HEK293 (cell line): ENCODE results near the gene BCL11B.

Experiments
- CTCF ChIA-PET: fragments of 350-600 bp; formaldehyde crosslinking; extraction: SDS; loops from one replicate; lab custom pipeline; 2021; ENCODE audit warnings: antibody characterized with exemption; lab: Yijun Ruan, JAX
- POLR2A ChIA-PET: fragments of 300-600 bp; formaldehyde crosslinking; extraction: SDS; loops from one replicate; lab custom pipeline; 2020; ENCODE audit warnings: antibody characterized with exemption, inconsistent platforms; lab: Yijun Ruan, JAX
- H3K27ac ChIP-seq: fragments of 200-500 bp; sonication (Bioruptor generic); 2 replicates; pipeline ENCODE4 v1.5.1; 2014; ENCODE audit warnings: low read depth, low read length, control low read depth, inconsistent platforms; ENCODE audit errors: extremely low read depth
- H3K36me3 ChIP-seq, 2 experiments: fragments of 200-500 bp in 1 of 2; sonication (Bioruptor generic) in 1 of 2; 1 replicate in 1 of 2; 2 replicates in 1 of 2; pipeline ENCODE4 v1.5.1; 2014 to 2017; ENCODE audit warnings: inconsistent platforms in 2 of 2, low read length in 2 of 2; ENCODE audit not compliant: control insufficient read depth in 2 of 2, insufficient read depth in 1 of 2
- H3K4me1 ChIP-seq: fragments of 200-500 bp; sonication (Bioruptor generic); 2 replicates; pipeline ENCODE4 v1.5.1; 2014; ENCODE audit warnings: mild to moderate bottlenecking, low read length, inconsistent platforms; ENCODE audit not compliant: control insufficient read depth, insufficient read depth
- H3K4me3 ChIP-seq: 2 replicates; pipeline ENCODE4 v1.5.1; 2011; ENCODE audit warnings: low read depth, mild to moderate bottlenecking, control low read depth, low read length, moderate library complexity
- H3K9me3 ChIP-seq: fragments of 200-500 bp; sonication (Bioruptor generic); 2 replicates; pipeline ENCODE4 v1.5.1; 2014; ENCODE audit warnings: low read depth, low read length, inconsistent platforms; ENCODE audit not compliant: control insufficient read depth, insufficient read depth
- FEZF1 ChIP-seq: fragments of 450-650 bp; formaldehyde crosslinking; IDR thresholded peaks from 2 replicates; pipeline ENCODE4 v1.5.1; 2016; ENCODE audit warnings: missing biosample characterization, missing genetic modification characterization
- MYNN ChIP-seq: fragments of 450-650 bp; formaldehyde crosslinking; IDR thresholded peaks from 2 replicates; pipeline ENCODE4 v1.5.1; 2016; ENCODE audit warnings: missing biosample characterization, missing genetic modification characterization, borderline replicate concordance
- MZF1 ChIP-seq: fragments of 450-650 bp; formaldehyde crosslinking; IDR thresholded peaks from 2 replicates; pipeline ENCODE4 v1.5.1; 2017; ENCODE audit warnings: missing biosample characterization, missing genetic modification characterization, borderline replicate concordance
- SCRT1 ChIP-seq: fragments of 450-650 bp; formaldehyde crosslinking; IDR thresholded peaks from 2 replicates; pipeline ENCODE4 v1.5.1; 2016; ENCODE audit warnings: missing biosample characterization, missing genetic modification characterization, borderline replicate concordance
- SCRT2 ChIP-seq: fragments of 450-650 bp; formaldehyde crosslinking; IDR thresholded peaks from 2 replicates; pipeline ENCODE4 v1.5.1; 2016; ENCODE audit warnings: missing biosample characterization, missing genetic modification characterization
- SP3 ChIP-seq: fragments of 450-650 bp; formaldehyde crosslinking; IDR thresholded peaks from 2 replicates; pipeline ENCODE4 v1.5.1; 2016; ENCODE audit warnings: missing biosample characterization, missing genetic modification characterization
- TCF7L2 ChIP-seq: IDR thresholded peaks from 2 replicates; pipeline ENCODE4 v1.6.1; 2011; ENCODE audit warnings: low read depth, mild to moderate bottlenecking, inconsistent platforms, low read length, moderate library complexity, borderline replicate concordance
- ZBTB48 ChIP-seq: fragments of 450-650 bp; formaldehyde crosslinking; IDR thresholded peaks from 2 replicates; pipeline ENCODE4 v1.5.1; 2016; ENCODE audit warnings: missing biosample characterization, missing genetic modification characterization
- ZEB2 ChIP-seq: fragments of 450-650 bp; formaldehyde crosslinking; IDR thresholded peaks from 2 replicates; pipeline ENCODE4 v1.5.1; 2016; ENCODE audit warnings: missing biosample characterization, missing genetic modification characterization
- ZNF121 ChIP-seq: fragments of 450-650 bp; formaldehyde crosslinking; IDR thresholded peaks from 2 replicates; pipeline ENCODE4 v1.5.1; 2016; ENCODE audit warnings: missing biosample characterization, missing genetic modification characterization
- ZNF132 ChIP-seq: fragments of 450-650 bp; formaldehyde crosslinking; IDR thresholded peaks from 2 replicates; pipeline ENCODE4 v1.5.1; 2017; ENCODE audit warnings: missing biosample characterization, missing genetic modification characterization, borderline replicate concordance
- ZNF169 ChIP-seq: fragments of 450-650 bp; formaldehyde crosslinking; IDR thresholded peaks from 2 replicates; pipeline ENCODE4 v1.5.1; 2016; ENCODE audit warnings: missing biosample characterization, missing genetic modification characterization
- ZNF19 ChIP-seq: fragments of 450-650 bp; formaldehyde crosslinking; IDR thresholded peaks from 2 replicates; pipeline ENCODE4; 2016; ENCODE audit warnings: missing biosample characterization, missing genetic modification characterization, low read depth
- ZNF2 ChIP-seq: fragments of 450-650 bp; formaldehyde crosslinking; IDR thresholded peaks from 2 replicates; pipeline ENCODE4 v1.5.1; 2016; ENCODE audit warnings: missing biosample characterization, missing genetic modification characterization
- ZNF248 ChIP-seq: fragments of 450-650 bp; formaldehyde crosslinking; IDR thresholded peaks from 2 replicates; pipeline ENCODE4 v1.5.1; 2017; ENCODE audit warnings: missing biosample characterization, missing genetic modification characterization
- ZNF266 ChIP-seq: fragments of 450-650 bp; formaldehyde crosslinking; IDR thresholded peaks from 2 replicates; pipeline ENCODE4 v1.5.1; 2016; ENCODE audit warnings: missing biosample characterization, missing genetic modification characterization, low read depth
- ZNF341 ChIP-seq: fragments of 450-650 bp; formaldehyde crosslinking; IDR thresholded peaks from 2 replicates; pipeline ENCODE4; 2016; ENCODE audit warnings: low read depth, missing biosample characterization, missing genetic modification characterization
- ZNF366 ChIP-seq: fragments of 450-650 bp; formaldehyde crosslinking; conservative IDR thresholded peaks from 2 replicates; pipeline ENCODE4 v1.5.1; 2016; ENCODE audit warnings: missing biosample characterization, missing genetic modification characterization
- ZNF426 ChIP-seq: fragments of 450-650 bp; formaldehyde crosslinking; IDR thresholded peaks from 2 replicates; pipeline ENCODE4 v1.5.1; 2017; ENCODE audit warnings: missing biosample characterization, missing genetic modification characterization, mild to moderate bottlenecking, inconsistent platforms, moderate library complexity
- ZNF433 ChIP-seq: fragments of 450-650 bp; formaldehyde crosslinking; IDR thresholded peaks from 2 replicates; pipeline ENCODE4 v1.5.1; 2016; ENCODE audit warnings: missing biosample characterization, missing genetic modification characterization, low read depth
- ZNF560 ChIP-seq: fragments of 450-650 bp; formaldehyde crosslinking; IDR thresholded peaks from 2 replicates; pipeline ENCODE4 v1.5.1; 2017; ENCODE audit warnings: missing biosample characterization, missing genetic modification characterization, borderline replicate concordance
- ZNF571 ChIP-seq: fragments of 450-650 bp; formaldehyde crosslinking; IDR thresholded peaks from 2 replicates; pipeline ENCODE4 v1.5.0; 2017; ENCODE audit warnings: missing biosample characterization, missing genetic modification characterization
- ZNF624 ChIP-seq: fragments of 450-650 bp; formaldehyde crosslinking; IDR thresholded peaks from 2 replicates; pipeline ENCODE4 v1.5.1; 2017; ENCODE audit warnings: missing biosample characterization, missing genetic modification characterization
- ZNF76 ChIP-seq: fragments of 450-650 bp; formaldehyde crosslinking; IDR thresholded peaks from 2 replicates; pipeline ENCODE4; 2016; ENCODE audit warnings: low read depth, missing biosample characterization, missing genetic modification characterization, borderline replicate concordance
- ZNF768 ChIP-seq: fragments of 450-650 bp; formaldehyde crosslinking; IDR thresholded peaks from 2 replicates; pipeline ENCODE4 v1.5.1; 2018; ENCODE audit warnings: missing biosample characterization, mild to moderate bottlenecking, missing genetic modification characterization
- ZNF776 ChIP-seq: fragments of 450-650 bp; formaldehyde crosslinking; IDR thresholded peaks from 2 replicates; pipeline ENCODE4 v1.5.0; 2017; ENCODE audit warnings: missing biosample characterization, missing genetic modification characterization, borderline replicate concordance
- ZNF830 ChIP-seq: fragments of 450-650 bp; IDR thresholded peaks from 2 replicates; pipeline ENCODE4 v1.5.0; 2018; ENCODE audit warnings: missing biosample characterization, missing genetic modification characterization, low read depth, mild to moderate bottlenecking, moderate library complexity
- TF ChIP-seq, protein P1 (sequence below): fragments of 450-650 bp; formaldehyde crosslinking; IDR thresholded peaks from 2 replicates; pipeline ENCODE4 v1.5.1; 2016; ENCODE audit warnings: missing biosample characterization, missing genetic modification characterization
- TF ChIP-seq, protein P2 (sequence below): fragments of 450-650 bp; formaldehyde crosslinking; IDR thresholded peaks from 2 replicates; pipeline ENCODE4 v1.5.1; 2016; ENCODE audit warnings: missing biosample characterization, missing genetic modification characterization
- TF ChIP-seq, protein P3 (sequence below): fragments of 450-650 bp; formaldehyde crosslinking; IDR thresholded peaks from 2 replicates; pipeline ENCODE4 v1.5.1; 2016; ENCODE audit warnings: missing biosample characterization, missing genetic modification characterization
- TF ChIP-seq, protein P4 (sequence below): fragments of 450-650 bp; formaldehyde crosslinking; IDR thresholded peaks from 2 replicates; pipeline ENCODE4 v1.5.1; 2017; ENCODE audit warnings: missing biosample characterization, missing genetic modification characterization

Gene BCL11B

DNA sequence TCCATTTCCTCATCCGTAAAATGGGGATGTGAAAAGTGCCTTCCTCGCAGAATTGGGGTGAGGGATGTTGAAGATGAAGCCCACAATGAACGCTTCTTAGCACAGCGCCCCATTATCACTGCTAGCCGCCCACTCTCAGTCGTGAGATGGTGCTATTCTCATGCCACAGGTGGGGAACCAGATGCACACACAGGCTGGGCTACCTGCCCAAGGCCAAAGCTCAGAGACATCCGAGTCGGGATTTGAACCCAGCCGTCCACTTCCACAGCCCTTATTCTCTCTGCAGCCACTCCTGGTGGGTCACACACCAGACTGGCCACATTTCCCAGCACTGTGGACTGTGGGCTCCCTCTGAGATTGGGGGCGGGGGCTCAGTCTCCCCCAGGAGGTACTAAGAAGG is 55.8 kb downstream of the BCL11B start:
- Histone ChIP-seq H3K36me3 (no peaks in the 10 kb centered on the region), H3K27ac (no peak overlapping the region), H3K4me1 (peaks cover 4% of the 10 kb centered on the region; the same call in 1 of the 2 replicates), H3K4me3 (no peak overlapping the region), H3K9me3 (no peaks in the 10 kb centered on the region)
- TF ChIP-seq ZNF768 (tag by site-specific recombination) = 0 out of 2 replicates have a peak, but pooled peaks have one; percentile 27
- peak; percentile 93 for TF ChIP-seq SCRT1 (tag by site-specific recombination)
- no peak for TF ChIP-seq ZNF624
- peak; percentile 80; the same call in 1 of the 2 replicates for TF ChIP-seq SCRT2 (tag by site-specific recombination)
- TF ChIP-seq, protein P1, sequence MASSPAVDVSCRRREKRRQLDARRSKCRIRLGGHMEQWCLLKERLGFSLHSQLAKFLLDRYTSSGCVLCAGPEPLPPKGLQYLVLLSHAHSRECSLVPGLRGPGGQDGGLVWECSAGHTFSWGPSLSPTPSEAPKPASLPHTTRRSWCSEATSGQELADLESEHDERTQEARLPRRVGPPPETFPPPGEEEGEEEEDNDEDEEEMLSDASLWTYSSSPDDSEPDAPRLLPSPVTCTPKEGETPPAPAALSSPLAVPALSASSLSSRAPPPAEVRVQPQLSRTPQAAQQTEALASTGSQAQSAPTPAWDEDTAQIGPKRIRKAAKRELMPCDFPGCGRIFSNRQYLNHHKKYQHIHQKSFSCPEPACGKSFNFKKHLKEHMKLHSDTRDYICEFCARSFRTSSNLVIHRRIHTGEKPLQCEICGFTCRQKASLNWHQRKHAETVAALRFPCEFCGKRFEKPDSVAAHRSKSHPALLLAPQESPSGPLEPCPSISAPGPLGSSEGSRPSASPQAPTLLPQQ (tag by site-specific recombination) = no peak
- TF ChIP-seq FEZF1 (tag by site-specific recombination) = no peak
- POLR2A ChIA-PET = no interaction called here
- CTCF ChIA-PET = no interaction called here

DNA sequence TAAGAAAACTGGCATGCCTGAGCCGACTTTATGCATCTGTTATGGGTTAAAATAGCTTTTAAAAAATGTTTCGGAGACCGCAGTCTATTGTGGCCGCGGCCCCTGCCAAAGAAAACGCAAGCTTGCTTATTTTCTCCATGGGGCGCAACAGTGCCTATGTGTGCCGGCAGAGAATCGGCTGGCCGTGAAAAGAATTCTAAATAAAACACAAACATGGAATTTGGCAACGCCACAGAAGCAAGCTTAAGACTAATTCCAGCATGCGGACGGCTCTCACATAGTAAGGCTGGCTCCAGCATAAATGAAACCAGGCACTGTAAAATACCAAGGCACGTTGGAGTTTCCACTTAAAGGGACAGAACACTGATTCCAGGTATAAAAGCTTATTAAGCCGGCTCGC is 56.7 kb downstream of the BCL11B start:
- no peaks in the 10 kb centered on the region for H3K36me3 ChIP-seq
- H3K27ac ChIP-seq = peak overlapping the region; percentile 39; the same call in 1 of the 2 replicates
- peaks cover 4% of the 10 kb centered on the region; the same call in 1 of the 2 replicates for H3K4me1 ChIP-seq
- no peak overlapping the region for H3K4me3 ChIP-seq
- no peaks in the 10 kb centered on the region for H3K9me3 ChIP-seq
- CTCF ChIA-PET = no interaction called here
- POLR2A ChIA-PET = no interaction called here
- TF ChIP-seq ZNF2 (tag by site-specific recombination) = no peak
- TF ChIP-seq, protein P2, sequence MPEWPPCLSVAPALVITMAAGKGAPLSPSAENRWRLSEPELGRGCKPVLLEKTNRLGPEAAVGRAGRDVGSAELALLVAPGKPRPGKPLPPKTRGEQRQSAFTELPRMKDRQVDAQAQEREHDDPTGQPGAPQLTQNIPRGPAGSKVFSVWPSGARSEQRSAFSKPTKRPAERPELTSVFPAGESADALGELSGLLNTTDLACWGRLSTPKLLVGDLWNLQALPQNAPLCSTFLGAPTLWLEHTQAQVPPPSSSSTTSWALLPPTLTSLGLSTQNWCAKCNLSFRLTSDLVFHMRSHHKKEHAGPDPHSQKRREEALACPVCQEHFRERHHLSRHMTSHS = no peak
- TF ChIP-seq, protein P3, sequence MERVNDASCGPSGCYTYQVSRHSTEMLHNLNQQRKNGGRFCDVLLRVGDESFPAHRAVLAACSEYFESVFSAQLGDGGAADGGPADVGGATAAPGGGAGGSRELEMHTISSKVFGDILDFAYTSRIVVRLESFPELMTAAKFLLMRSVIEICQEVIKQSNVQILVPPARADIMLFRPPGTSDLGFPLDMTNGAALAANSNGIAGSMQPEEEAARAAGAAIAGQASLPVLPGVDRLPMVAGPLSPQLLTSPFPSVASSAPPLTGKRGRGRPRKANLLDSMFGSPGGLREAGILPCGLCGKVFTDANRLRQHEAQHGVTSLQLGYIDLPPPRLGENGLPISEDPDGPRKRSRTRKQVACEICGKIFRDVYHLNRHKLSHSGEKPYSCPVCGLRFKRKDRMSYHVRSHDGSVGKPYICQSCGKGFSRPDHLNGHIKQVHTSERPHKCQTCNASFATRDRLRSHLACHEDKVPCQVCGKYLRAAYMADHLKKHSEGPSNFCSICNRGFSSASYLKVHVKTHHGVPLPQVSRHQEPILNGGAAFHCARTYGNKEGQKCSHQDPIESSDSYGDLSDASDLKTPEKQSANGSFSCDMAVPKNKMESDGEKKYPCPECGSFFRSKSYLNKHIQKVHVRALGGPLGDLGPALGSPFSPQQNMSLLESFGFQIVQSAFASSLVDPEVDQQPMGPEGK = no peak
- TF ChIP-seq, protein P4, sequence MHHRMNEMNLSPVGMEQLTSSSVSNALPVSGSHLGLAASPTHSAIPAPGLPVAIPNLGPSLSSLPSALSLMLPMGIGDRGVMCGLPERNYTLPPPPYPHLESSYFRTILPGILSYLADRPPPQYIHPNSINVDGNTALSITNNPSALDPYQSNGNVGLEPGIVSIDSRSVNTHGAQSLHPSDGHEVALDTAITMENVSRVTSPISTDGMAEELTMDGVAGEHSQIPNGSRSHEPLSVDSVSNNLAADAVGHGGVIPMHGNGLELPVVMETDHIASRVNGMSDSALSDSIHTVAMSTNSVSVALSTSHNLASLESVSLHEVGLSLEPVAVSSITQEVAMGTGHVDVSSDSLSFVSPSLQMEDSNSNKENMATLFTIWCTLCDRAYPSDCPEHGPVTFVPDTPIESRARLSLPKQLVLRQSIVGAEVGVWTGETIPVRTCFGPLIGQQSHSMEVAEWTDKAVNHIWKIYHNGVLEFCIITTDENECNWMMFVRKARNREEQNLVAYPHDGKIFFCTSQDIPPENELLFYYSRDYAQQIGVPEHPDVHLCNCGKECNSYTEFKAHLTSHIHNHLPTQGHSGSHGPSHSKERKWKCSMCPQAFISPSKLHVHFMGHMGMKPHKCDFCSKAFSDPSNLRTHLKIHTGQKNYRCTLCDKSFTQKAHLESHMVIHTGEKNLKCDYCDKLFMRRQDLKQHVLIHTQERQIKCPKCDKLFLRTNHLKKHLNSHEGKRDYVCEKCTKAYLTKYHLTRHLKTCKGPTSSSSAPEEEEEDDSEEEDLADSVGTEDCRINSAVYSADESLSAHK (tag by site-specific recombination) = peak; percentile 39; the same call in 1 of the 2 replicates
- no peak for TF ChIP-seq MZF1 (tag by site-specific recombination)
- no peak for TF ChIP-seq ZNF433
- no peak for TF ChIP-seq ZBTB48
- TF ChIP-seq ZNF366 (tag by site-specific recombination) = no peak
- TF ChIP-seq ZNF248 = no peak
- TF ChIP-seq TCF7L2 = no peak
- TF ChIP-seq ZNF341 (tag by site-specific recombination) = no peak
- no peak for TF ChIP-seq ZNF76 (tag by site-specific recombination)
- no peak for TF ChIP-seq ZNF571 (tag by site-specific recombination)
- no peak for TF ChIP-seq ZNF266 (tag by site-specific recombination)
- no peak for TF ChIP-seq SP3 (tag by site-specific recombination)
- TF ChIP-seq MYNN (tag by site-specific recombination) = no peak
- no peak for TF ChIP-seq ZNF19 (tag by site-specific recombination)
- TF ChIP-seq ZNF830 (tag by site-specific recombination) = no peak
- peak; percentile 79 for TF ChIP-seq FEZF1 (tag by site-specific recombination)
- TF ChIP-seq ZNF132 = no peak
- TF ChIP-seq ZNF426 (tag by site-specific recombination) = no peak
- TF ChIP-seq ZNF121 (tag by site-specific recombination) = no peak
- TF ChIP-seq ZNF560 (tag by site-specific recombination) = no peak
- no peak for TF ChIP-seq ZNF776
- no peak for TF ChIP-seq ZNF169 (tag by site-specific recombination)
- peak; percentile 52; the same call in 1 of the 2 replicates for TF ChIP-seq ZEB2 (tag by site-specific recombination)
